Neuronal stem cell (in vitro differentiated cells): Measurements from ENCODE around the gene RAB17.
A peak's percentile ranks its signal among the peaks of the same experiment; 100 is the strongest.

Experiments used
- DNase-seq: peaks from one replicate; pipeline ENCODE4 v3.0.0-alpha.2; 2013; ENCODE audit warnings: low spot score
- H2AFZ ChIP-seq: one replicate; pipeline ENCODE4 v1.6.1; 2013; ENCODE audit warnings: mild to moderate bottlenecking, low read length, inconsistent platforms
- H2AK5ac ChIP-seq: 2 replicates; pipeline ENCODE4 v1.6.1; 2013; ENCODE audit warnings: low read depth, mild to moderate bottlenecking, inconsistent platforms, low read length, moderate library complexity, mixed read lengths
- H2BK120ac ChIP-seq: 2 replicates; pipeline ENCODE4 v1.6.1; 2013; ENCODE audit warnings: low read depth, mild to moderate bottlenecking, inconsistent platforms, low read length, moderate library complexity, mixed read lengths
- H2BK12ac ChIP-seq: one replicate; pipeline ENCODE4 v1.6.1; 2013; ENCODE audit warnings: low read length, inconsistent platforms
- H2BK15ac ChIP-seq: 2 replicates; pipeline ENCODE4 v1.6.1; 2013; ENCODE audit warnings: mild to moderate bottlenecking, low read length, inconsistent platforms, mixed read lengths
- H2BK5ac ChIP-seq: one replicate; pipeline ENCODE4 v1.6.1; 2013; ENCODE audit warnings: inconsistent platforms, mild to moderate bottlenecking, low read length, moderate library complexity
- H3K14ac ChIP-seq: one replicate; pipeline ENCODE4 v1.6.1; 2013; ENCODE audit warnings: low read length, inconsistent platforms
- H3K18ac ChIP-seq: 2 replicates; pipeline ENCODE4 v1.6.1; 2013; ENCODE audit warnings: low read length, inconsistent platforms
- H3K23ac ChIP-seq: 2 replicates; pipeline ENCODE4 v1.6.1; 2013; ENCODE audit warnings: low read depth, mild to moderate bottlenecking, mixed read lengths, low read length, inconsistent platforms; ENCODE audit not compliant: poor library complexity
- H3K27ac ChIP-seq: replicated peaks from 3 replicates; pipeline ENCODE4 v1.5.1; 2013; ENCODE audit warnings: low read length, inconsistent platforms
- H3K27me3 ChIP-seq, 3 experiments: 2 replicates each; pipeline ENCODE4 v1.6.1; 2013; ENCODE audit warnings: low read length in 3 of 3, mild to moderate bottlenecking in 2 of 3, inconsistent platforms in 1 of 3, low read depth in 1 of 3, mixed read lengths in 1 of 3, moderate library complexity in 1 of 3; ENCODE audit not compliant: control insufficient read depth in 3 of 3, insufficient read depth in 3 of 3
- H3K36me3 ChIP-seq, 2 donors: replicated peaks in 1 of 2; 2 replicates each; pipeline ENCODE4 v1.6.1; 2013; ENCODE audit warnings: low read length in 2 of 2; ENCODE audit not compliant: control insufficient read depth in 2 of 2, insufficient read depth in 2 of 2
- H3K4ac ChIP-seq: 2 replicates; pipeline ENCODE4 v1.6.1; 2013; ENCODE audit warnings: inconsistent platforms, mild to moderate bottlenecking, low read length, moderate library complexity
- H3K4me1 ChIP-seq, 2 donors: 1 replicate in 1 of 2; 2 replicates in 1 of 2; pipeline ENCODE4 v1.6.1; 2013; ENCODE audit warnings: low read length in 2 of 2, low read depth in 1 of 2; ENCODE audit not compliant: control insufficient read depth in 2 of 2, insufficient read depth in 1 of 2
- H3K4me2 ChIP-seq: one replicate; pipeline ENCODE4 v1.6.1; 2013; ENCODE audit warnings: mild to moderate bottlenecking, low read length, inconsistent platforms; ENCODE audit not compliant: insufficient read depth, poor library complexity, severe bottlenecking
- H3K4me3 ChIP-seq, 2 donors: 2 replicates each; pipeline ENCODE4 v1.5.1; 2013; ENCODE audit warnings: low read length in 2 of 2, mild to moderate bottlenecking in 2 of 2, inconsistent platforms in 1 of 2, moderate library complexity in 1 of 2
- H3K79me1 ChIP-seq: one replicate; pipeline ENCODE4 v1.6.1; 2013; ENCODE audit warnings: low read depth, mild to moderate bottlenecking, inconsistent platforms, low read length, moderate library complexity
- H3K9ac ChIP-seq: one replicate; pipeline ENCODE4 v1.6.1; 2013; ENCODE audit warnings: mild to moderate bottlenecking, low read depth, low read length, inconsistent platforms; ENCODE audit not compliant: poor library complexity
- H3K9me3 ChIP-seq, 2 donors: replicated peaks in 1 of 2; 2 replicates each; pipeline versions ENCODE3 to v1.6.1; 2013; ENCODE audit warnings: low read length in 2 of 2, mild to moderate bottlenecking in 2 of 2, inconsistent platforms in 1 of 2, low read depth in 1 of 2, mixed read lengths in 1 of 2, moderate library complexity in 1 of 2; ENCODE audit not compliant: control insufficient read depth in 2 of 2, insufficient read depth in 1 of 2
- H4K8ac ChIP-seq: one replicate; pipeline ENCODE4 v1.6.1; 2013; ENCODE audit warnings: low read depth, mild to moderate bottlenecking, inconsistent platforms, low read length, moderate library complexity
- H4K91ac ChIP-seq: one replicate; pipeline ENCODE4 v1.6.1; 2013; ENCODE audit warnings: low read length, low read depth, mild to moderate bottlenecking, inconsistent platforms; ENCODE audit not compliant: poor library complexity
- WGBS, 2 donors: extraction: QIAGEN DNeasy Blood & Tissue Kit; methylation state at CpG; one replicate each; pipeline ENCODE4 v1.1.7; 2013; ENCODE audit warnings: missing lambda C conversion rate in 2 of 2, mixed read lengths in 1 of 2; ENCODE audit not compliant: insufficient read length in 2 of 2, insufficient replicate concordance in 1 of 2; ENCODE audit errors: extremely low coverage in 2 of 2; 5-methylcytosine and 5-hydroxymethylcytosine counted together

The RAB17 gene

DNA sequence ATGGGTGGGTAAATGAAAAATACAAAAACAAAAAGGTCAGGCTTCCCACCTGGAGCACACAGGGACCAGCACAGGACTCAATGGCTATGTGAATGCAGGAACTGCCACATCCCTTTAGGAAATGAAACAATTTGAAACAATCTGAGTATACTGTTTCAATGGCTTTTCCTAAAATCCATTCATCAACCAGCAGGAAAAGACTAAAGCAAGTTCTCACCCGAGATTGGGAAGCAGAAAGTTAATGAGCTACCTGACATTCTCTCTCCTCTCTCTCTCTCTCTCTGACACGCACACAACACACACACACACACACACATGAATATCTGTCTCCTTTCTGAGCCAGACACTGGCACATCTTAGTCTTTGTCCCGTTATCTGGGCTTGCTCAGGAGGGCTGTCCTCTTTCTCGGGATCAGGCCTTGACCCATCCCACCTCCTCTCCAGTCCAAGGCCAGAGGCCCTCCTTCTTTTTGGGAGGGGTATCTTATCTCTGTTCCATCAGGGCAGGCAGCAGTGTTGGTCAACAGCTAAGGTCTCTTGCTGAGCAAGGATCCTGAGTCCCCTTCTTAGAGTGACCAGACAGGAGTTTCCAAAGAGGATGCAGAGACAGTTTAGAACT, 25.2 kb upstream of the RAB17 start:
- Histone ChIP-seq H3K27me3 (peaks cover 0 to 5% (median 0%) of the 10 kb centered on the region in 3 experiments), H2BK120ac (no peak overlapping the region), H3K14ac (no peak overlapping the region), H3K23ac (no peak overlapping the region), H2BK12ac (no peak overlapping the region), H3K9ac (no peak overlapping the region), H2BK15ac (no peak overlapping the region), H3K4ac (no peak overlapping the region), H2AFZ (no peak overlapping the region), H3K4me3 (no peak overlapping the region), H4K91ac (no peak overlapping the region), H2AK5ac (no peak overlapping the region), H3K9me3 (no peaks in the 10 kb centered on the region), H2BK5ac (no peak overlapping the region), H3K79me1 (no peaks in the 10 kb centered on the region), H3K36me3 (no peaks in the 10 kb centered on the region), H4K8ac (no peak overlapping the region), H3K4me2 (no peak overlapping the region), H3K4me1 (peaks cover 5 to 20% of the 10 kb centered on the region in 2 donors), H3K18ac (no peak overlapping the region), H3K27ac (no peak overlapping the region)
- WGBS, 2 donors = no CpG with 5 or more reads among the region's 4 CpGs
- DNase-seq = no peak

DNA sequence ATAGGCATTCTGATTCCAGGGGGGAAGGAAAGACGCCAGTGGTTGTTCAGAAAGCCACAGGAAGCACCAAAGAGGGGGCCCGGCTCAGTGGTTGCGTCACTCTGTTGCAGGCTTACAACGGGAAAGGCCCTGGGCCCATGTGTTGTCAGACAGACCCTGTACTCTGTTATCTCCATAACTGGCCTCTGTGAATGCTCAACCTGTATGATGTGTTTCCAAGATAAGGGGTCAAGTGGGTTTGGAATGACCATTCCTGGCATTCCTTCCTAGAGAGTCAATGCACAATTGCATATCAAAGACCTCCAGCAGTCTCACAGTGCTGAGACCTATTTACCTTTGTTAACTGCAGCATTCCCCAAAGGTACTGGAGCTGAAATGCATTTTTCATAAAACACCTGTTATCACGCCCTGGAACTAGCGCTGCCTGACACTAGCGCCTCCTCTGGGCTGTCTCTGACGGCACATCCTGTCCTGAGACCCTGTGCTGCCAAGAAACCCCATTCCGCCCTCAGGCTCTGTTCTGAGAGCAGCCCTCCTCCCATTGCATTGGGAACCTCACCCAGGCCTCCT, 23.7 kb upstream of the RAB17 start:
- peaks cover 0 to 5% (median 0%) of the 10 kb centered on the region in 3 experiments for H3K27me3 ChIP-seq
- no peak overlapping the region for H2BK15ac ChIP-seq
- H3K18ac ChIP-seq = peak overlapping the region; percentile 35
- no CpG with 5 or more reads among the region's 9 CpGs for WGBS, 2 donors
- H2BK120ac ChIP-seq = no peak overlapping the region
- DNase-seq = no peak
- H3K14ac ChIP-seq = no peak overlapping the region
- no peak overlapping the region for H3K4me3 ChIP-seq
- no peak overlapping the region for H3K27ac ChIP-seq
- H4K91ac ChIP-seq = peak overlapping the region; percentile 8
- no peak overlapping the region for H3K23ac ChIP-seq
- no peaks in the 10 kb centered on the region for H3K9me3 ChIP-seq
- H3K4me1 ChIP-seq = peaks cover 5 to 20% of the 10 kb centered on the region in 2 donors
- no peak overlapping the region for H2BK12ac ChIP-seq
- no peaks in the 10 kb centered on the region for H3K79me1 ChIP-seq
- no peak overlapping the region for H2AFZ ChIP-seq
- H3K36me3 ChIP-seq = no peaks in the 10 kb centered on the region
- H3K4ac ChIP-seq = no peak overlapping the region
- H3K9ac ChIP-seq = no peak overlapping the region
- no peak overlapping the region for H2AK5ac ChIP-seq
- H3K4me2 ChIP-seq = no peak overlapping the region
- no peak overlapping the region for H2BK5ac ChIP-seq
- no peak overlapping the region for H4K8ac ChIP-seq

DNA sequence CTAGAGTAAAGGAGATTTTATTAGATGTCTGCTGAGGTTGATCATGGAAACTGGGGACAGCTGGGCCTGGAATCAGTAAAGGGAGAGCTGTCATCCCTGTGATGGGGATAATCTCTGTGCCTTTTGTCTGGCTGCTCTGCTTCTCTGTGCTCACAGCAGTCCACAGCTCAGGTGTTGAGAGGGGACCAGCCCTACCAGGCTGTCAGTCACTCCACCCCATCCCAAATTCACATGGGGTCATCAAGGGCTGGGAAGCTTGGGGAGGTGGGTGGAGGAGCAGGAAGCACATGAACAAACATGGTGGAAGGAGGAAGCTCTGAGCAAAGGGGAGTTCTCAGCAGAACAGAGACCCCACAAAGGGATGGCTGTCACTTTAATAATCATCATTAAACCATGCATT, 23.1 kb upstream of the RAB17 start:
- no peak overlapping the region for H2BK12ac ChIP-seq
- no peak overlapping the region for H3K4ac ChIP-seq
- no peak overlapping the region for H4K91ac ChIP-seq
- H3K9me3 ChIP-seq = no peaks in the 10 kb centered on the region
- H2AFZ ChIP-seq = no peak overlapping the region
- H2AK5ac ChIP-seq = no peak overlapping the region
- no peak overlapping the region for H4K8ac ChIP-seq
- no peak for DNase-seq
- H2BK15ac ChIP-seq = no peak overlapping the region
- H3K27ac ChIP-seq = no peak overlapping the region
- peaks cover 5 to 20% of the 10 kb centered on the region in 2 donors for H3K4me1 ChIP-seq
- H2BK120ac ChIP-seq = no peak overlapping the region
- no peak overlapping the region for H3K14ac ChIP-seq
- no peak overlapping the region for H3K23ac ChIP-seq
- H3K36me3 ChIP-seq = no peaks in the 10 kb centered on the region
- peaks cover 0 to 5% (median 0%) of the 10 kb centered on the region in 3 experiments for H3K27me3 ChIP-seq
- H3K18ac ChIP-seq = no peak overlapping the region
- no peak overlapping the region for H3K4me3 ChIP-seq
- no peaks in the 10 kb centered on the region for H3K79me1 ChIP-seq
- H3K4me2 ChIP-seq = no peak overlapping the region
- H2BK5ac ChIP-seq = no peak overlapping the region
- no peak overlapping the region for H3K9ac ChIP-seq

DNA sequence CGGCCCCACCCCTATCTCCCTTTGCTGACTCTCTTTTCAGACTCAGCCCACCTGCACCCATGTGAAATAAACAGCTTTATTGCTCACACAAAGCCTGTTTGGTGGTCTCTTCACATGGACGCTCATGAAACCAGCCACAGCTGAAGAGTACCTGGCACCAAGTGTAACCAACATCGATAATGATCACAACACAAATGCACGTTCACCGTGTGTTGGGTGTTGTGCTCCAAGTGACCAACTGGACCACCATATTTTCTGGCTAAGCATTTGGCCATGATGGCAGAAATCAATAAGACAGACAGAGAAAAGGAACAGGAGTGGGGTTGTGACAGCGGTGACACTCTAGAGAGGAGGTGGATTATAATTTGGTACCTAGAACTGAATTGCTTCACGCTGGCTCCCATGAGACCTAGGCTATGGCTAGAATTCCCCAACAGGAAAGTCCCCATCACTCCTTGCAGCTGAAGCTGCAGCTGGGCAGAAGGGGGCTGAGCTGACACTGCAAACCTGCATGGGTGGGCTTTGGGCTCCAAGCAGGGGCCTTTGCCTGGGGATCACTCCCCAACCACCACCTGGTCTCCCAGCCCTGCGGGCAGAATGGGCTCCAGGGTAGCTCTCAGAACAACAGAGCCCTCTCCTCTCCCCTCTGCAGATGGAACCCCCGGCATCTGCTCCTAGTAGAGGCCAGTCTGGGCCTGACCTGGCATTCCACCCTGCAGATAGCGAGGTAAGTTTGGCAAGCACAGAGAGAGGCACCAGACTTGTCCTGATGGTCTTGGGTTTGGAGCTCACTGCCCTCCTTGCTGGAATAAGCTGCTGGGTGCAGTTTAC, 22.2 kb upstream of the RAB17 start:
- H2BK120ac ChIP-seq = no peak overlapping the region
- no peak overlapping the region for H2AFZ ChIP-seq
- H3K27ac ChIP-seq = no peak overlapping the region
- no peaks in the 10 kb centered on the region for H3K9me3 ChIP-seq
- peak overlapping the region; percentile 38 for H2BK15ac ChIP-seq
- no peak overlapping the region for H4K91ac ChIP-seq
- H4K8ac ChIP-seq = no peak overlapping the region
- no peak for DNase-seq
- H3K23ac ChIP-seq = no peak overlapping the region
- peak overlapping the region; percentile 19 for H2AK5ac ChIP-seq
- H3K18ac ChIP-seq = peak overlapping the region; percentile 27
- H3K79me1 ChIP-seq = no peaks in the 10 kb centered on the region
- WGBS, 2 donors = no CpG with 5 or more reads among the region's 10 CpGs
- no peak overlapping the region for H2BK5ac ChIP-seq
- peak overlapping the region; percentile 59 for H2BK12ac ChIP-seq
- peaks cover 5 to 20% of the 10 kb centered on the region in 2 donors for H3K4me1 ChIP-seq
- H3K14ac ChIP-seq = no peak overlapping the region
- no peak overlapping the region for H3K4ac ChIP-seq
- H3K4me2 ChIP-seq = no peak overlapping the region
- no peaks in the 10 kb centered on the region for H3K36me3 ChIP-seq
- H3K9ac ChIP-seq = no peak overlapping the region
- no peak overlapping the region for H3K4me3 ChIP-seq
- H3K27me3 ChIP-seq = peaks cover 0 to 5% (median 0%) of the 10 kb centered on the region in 3 experiments
